GM19438 (cell line): ENCODE results near the gene TSPAN6.

Experiments used
- ATAC-seq: cut with Tn5 transposase; IDR thresholded peaks from one replicate; pipeline ENCODE4 v1.9.1; 2021; ENCODE audit warnings: low read depth; ENCODE audit not compliant: unreplicated experiment

TSPAN6 gene

GRCh38 chrX:100648458-100649417 lies 12.1 kb upstream of the TSPAN6 start:
- ATAC-seq = no peak

DNA sequence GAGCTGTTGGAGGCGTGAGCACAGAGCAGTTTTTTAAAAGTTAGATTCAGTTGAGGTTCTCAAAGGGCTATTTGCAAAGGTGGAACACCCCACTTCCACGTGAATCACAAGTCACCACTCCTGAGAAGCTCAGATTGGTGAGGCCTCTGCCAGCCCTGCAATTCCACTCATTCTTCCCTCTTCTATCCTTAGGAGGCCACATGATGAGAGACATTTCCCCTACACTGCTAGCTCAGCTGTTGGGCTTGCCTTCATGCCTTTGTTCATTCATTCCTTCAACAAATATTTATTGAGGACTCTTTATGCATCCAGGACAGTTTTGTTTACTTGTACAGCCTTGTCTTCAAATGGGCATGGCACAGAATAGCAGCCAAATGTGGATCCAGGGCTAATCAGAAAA lies 11.1 kb upstream of the TSPAN6 start:
- ATAC-seq = no peak

GRCh38 chrX:100647095-100647494 lies 10.5 kb upstream of the TSPAN6 start:
- no peak for ATAC-seq

GRCh38 chrX:100645106-100645505 lies 8.5 kb upstream of the TSPAN6 start:
- no peak for ATAC-seq

DNA sequence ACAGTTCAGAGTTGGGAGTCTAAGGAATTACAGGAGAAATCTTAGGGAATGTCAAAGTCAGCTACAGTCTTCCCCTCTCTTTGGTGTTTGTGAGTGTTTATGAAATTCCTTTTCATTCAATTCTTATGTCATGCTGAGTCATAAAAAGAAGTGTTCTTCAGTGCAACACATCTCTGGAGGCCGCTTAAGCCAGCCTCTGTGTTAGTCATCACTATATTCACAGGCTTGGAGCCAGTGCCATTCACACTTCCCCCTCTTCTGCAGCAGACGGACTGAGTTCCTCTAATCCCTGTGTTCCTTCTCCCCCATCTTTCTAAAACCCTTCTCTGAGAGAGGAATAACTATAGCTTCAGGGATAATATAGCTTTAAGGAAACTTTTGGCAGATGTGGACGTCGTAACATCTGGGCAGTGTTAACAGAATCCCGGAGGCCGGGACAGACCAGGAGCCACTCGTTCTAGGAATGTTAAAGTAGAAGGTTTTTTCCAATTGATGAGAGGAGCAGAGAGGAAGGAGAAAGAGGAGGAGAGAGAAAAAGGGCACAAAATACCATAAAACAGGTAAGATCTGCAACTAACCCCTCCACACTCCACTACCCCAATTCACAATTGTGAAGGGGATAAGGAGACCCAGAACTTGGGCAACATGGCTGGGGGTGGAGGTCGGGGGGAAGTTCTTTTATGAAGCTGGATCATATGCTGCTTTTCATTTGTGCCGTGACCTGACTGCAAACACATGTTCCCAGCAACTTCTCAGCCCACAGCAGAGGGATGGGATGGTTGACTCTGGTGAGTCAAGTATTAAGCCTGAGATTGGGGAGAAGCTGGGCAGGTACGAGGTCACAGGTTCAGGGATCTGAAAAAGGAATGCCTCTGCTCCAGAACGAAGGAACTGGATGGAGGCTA lies 7.6 kb upstream of the TSPAN6 start, which contains the start of gene SRPX2:
TSS of gene SRPX2 (plus strand) at position 244 of the 905 bp plus-strand sequence. CDS start 2,124 bp downstream, outside the sequence.
- ATAC-seq = no peak

DNA sequence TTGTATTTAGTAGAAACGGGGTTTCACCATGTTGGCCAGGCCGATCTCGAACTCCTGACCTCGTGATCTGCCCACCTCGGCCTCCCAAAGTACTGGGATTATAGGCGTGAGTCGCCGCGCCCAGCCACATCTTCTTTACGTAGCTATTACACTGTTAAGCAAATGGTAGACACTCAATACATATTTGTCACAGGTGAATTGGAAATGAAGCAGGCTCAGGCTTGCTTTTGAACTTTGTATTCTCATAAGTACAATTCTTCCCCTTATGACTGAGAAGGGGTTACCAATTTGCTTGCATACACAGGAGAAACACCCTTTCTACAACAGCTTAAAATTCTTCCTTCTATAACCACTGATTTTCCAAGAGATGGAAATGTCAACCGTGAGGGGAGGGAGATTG lies 6.6 kb upstream of the TSPAN6 start:
- ATAC-seq = no peak

GRCh38 chrX:100642290-100642689 lies 5.7 kb upstream of the TSPAN6 start:
- ATAC-seq = no peak

- no peak for ATAC-seq
Observed at GRCh38 chrX:100635989-100636320, 651 bp downstream of the TSPAN6 start.

GRCh38 chrX:100635040-100635439 lies 1.6 kb downstream of the TSPAN6 start:
- ATAC-seq = no peak

DNA sequence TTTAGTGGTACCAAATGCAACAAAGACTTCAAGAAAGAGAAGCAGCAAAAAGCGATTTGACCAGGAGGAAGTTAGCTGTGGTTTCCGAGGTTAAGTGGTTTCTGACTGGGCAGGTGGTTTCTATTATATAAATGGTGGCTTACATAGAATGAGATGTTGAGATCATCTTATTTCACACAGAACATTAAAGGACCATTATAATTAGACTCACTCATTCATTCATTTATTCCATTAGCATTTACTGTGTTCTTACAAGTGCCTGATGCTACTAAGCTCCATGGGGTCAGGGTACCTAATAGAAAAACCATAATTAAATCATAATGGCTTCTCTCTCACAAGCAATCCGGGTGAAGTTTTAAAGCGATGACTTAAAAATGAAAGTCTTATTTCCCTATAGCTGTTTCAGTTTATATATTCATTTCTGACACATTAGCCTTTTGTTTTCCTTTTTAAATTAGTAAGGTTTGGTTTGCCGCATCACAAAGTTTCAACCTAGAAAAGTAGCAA lies 10.6 kb downstream of the TSPAN6 start:
- ATAC-seq = peak; percentile 98

DNA sequence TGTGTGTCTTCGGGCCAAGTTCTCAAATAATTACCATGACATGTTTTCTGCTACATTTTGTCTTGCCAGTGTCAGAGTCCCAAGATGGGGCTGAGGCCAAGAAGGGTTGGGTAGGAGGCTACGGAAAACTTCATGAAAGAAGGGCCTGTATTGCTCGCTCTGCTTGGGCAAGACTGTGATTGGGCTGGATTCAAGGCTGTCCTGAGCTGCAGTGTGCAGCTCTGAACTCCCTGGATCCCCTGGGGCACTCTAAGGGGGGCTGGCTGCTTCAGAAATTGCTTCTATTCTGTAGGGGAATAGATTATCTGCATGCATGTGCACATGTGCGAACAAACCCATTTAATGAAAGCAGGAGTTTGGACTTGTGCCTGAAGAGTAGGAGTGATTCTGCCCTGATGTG lies 13.6 kb downstream of the TSPAN6 start:
- ATAC-seq = no peak

DNA sequence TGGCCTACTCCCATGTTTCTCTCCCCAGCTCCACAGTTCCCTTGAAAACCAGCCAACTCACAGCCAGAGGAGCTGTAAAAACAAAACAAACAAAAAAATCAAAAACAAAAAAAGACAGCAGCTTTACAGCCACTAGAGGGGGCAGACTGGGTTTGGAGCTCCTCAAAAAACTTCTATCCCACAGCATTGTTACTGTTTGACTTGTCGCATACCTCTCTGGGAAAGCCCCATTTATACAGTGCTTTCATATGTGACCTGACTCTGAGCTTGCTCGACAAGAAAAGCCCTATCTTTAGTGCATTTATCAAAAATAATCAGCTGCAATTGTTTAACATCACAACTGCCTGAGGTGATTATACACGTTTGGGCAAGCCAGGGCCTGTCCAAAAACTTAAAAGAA lies 21.6 kb downstream of the TSPAN6 start:
- peak; percentile 98 for ATAC-seq

GRCh38 chrX:100611951-100612350 lies 24.7 kb downstream of the TSPAN6 start:
- ATAC-seq = no peak

- ATAC-seq = no peak
Observed at GRCh38 chrX:100609591-100609990, 27.0 kb downstream of the TSPAN6 start.

DNA sequence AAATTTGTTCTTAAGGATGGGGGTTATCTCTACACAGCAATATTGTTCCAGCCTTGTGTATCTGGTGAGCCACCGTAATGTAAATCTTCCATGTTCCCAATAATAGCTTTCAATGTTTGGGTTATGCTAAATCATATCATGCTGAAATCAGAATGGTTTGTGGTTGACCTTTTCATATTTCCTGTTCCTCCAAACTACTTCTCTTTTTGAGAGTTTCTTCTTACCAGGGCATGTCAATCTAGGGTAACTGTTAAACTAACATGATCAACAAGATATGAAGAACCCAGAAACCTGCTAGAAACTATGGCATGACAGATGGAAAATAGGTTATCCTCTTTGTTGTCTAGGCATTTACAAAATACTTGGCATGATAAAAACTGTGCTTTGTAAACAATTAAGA lies 29.9 kb downstream of the TSPAN6 start:
- ATAC-seq = no peak

DNA sequence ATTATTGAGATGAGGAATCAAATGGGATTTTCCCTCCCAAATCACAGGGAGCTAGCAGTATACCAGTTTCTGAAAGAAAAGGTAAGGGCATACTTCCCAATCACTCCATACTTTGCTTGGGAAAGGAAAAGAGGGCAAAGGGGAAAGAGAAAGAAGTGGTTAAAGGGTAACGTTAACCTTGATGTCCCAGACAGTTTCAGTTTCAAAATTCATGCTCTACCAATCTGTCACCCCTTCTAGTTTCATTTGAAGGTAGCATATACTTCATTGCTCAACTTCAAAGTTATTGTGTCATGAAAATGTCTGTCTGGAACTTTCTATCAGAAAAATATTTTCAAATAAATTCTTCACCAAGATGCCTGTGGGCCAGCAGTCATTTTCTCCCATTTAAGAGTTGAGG lies 35.8 kb downstream of the TSPAN6 start:
- no peak for ATAC-seq

DNA sequence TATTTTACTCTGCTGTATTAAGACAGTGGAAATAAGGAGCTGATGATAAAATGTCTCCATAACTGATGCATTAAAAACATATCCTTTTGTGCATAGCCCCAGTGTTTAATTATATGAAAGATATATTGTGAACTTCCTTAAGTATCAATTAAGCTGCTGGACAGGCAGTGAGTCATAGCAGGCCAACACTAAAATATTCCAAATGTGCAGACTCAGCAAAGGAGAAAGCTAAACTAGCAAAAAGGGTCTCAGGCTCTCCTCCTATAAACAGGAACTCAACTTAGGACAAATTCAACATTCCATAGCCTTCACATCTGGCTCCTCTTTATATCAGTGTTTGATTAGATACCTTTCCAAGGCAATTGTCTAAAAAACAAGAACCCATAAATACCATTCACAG lies 36.3 kb downstream of the TSPAN6 start:
- no peak for ATAC-seq

GRCh38 chrX:100599456-100599855 lies 37.1 kb downstream of the TSPAN6 start:
- no peak for ATAC-seq

GRCh38 chrX:100596601-100597000 lies 40.0 kb downstream of the TSPAN6 start:
- ATAC-seq = no peak

DNA sequence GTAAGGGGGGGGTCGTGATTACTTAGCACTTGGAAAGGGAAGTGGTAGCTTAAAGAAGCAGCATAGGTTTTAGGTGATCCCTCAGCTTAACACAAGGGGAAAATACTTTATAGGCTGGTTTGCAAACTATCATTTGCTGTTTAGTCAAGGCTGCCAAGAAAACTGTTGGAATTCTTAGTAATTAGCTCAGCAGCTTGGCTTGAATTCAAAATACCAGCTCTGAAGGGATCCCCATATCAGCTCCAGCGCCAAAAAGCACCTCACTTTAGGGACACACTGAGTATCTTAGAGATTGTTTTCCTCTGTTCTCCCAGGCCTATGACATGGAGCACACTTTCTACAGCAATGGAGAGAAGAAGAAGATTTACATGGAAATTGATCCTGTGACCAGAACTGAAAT lies 43.0 kb downstream of the TSPAN6 start:
- no peak for ATAC-seq

- no peak for ATAC-seq
Observed at GRCh38 chrX:100593126-100593525, 43.5 kb downstream of the TSPAN6 start.
